Activated CD8-positive, alpha-beta memory T cell treated with anti-CD3 and anti-CD28 coated beads, Interleukin-2, amount 50 U/mL, for 24 hours (primary cell): ENCODE measurements around the gene FKTN.

Experiments
- DNase-seq: peaks from one replicate; pipeline ENCODE4 v3.0.0-alpha.2; 2020; ENCODE audit errors: extremely low read depth

FKTN gene

DNA sequence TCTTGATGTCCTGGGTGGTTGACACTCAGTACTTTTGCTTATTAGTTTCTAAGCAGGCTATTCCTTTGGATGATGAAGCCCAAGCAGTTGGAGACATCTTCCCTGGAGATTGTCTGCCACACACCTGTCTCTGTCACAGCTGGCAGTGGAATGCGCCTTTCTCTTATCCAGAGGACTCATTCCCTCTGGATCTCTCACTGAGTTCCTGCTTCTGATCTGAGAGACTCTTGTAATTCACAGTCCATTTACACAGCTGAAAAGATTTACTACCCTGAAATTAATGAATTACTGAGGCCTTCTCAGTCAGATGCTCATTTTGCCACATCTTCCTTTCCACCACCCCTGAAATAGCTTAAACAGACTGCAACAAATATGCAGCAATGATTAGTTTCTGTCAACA lies 120.2 kb downstream of the FKTN start:
- DNase-seq = no peak

DNA sequence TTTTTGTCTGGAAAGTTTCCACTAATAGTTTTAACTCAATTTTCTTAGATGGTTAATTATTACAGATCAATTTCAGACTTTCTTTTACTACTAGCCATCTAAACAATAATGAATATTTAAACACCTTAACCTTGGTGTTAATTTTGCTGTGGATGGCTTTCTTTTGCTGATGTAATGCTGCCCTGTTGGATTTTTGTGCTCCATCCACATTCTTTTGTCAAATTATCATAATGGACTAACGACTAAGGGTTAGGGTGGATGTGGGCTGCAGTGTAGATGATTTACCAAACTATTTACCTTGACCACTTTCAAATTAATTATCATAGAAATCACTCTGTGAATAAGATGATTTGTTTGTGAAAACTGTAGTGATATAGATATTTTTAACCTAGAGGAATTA lies 120.8 kb downstream of the FKTN start:
- no peak for DNase-seq

DNA sequence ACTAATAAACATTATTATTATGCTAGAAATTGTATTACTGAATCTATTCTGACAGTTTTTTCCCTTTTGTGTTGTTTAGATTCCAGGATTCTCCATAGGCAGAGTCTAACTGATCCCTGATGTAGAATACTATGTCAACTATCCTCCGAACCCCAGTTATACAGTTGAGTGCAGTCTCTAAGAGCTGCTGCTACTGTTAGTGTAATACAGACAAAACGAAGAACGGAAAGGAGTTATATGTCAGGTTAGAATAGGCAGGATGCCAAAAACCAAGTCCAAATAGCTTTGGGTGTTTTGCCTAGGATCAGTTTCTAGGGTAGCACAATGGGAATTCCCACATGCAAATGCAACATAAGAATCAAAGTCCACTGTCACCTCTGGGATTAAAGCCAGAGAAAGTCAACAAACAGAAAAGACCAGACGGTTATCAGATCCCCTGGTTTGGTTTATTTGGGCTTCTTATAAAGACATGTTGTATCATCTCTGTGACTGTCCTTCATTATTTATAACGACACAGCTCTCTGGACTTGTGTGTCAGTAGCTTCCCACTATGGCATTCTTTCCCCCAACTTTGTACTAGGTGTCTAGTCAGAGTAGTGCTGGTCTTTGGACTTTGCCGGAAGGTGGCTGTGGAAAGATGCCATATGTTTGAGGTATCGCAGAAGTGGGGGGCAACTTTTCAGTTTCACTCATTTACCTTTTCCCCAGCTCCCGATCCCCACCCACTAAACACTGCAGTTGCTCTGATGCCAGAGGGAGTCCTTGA lies 121.5 kb downstream of the FKTN start:
- DNase-seq = no peak

DNA sequence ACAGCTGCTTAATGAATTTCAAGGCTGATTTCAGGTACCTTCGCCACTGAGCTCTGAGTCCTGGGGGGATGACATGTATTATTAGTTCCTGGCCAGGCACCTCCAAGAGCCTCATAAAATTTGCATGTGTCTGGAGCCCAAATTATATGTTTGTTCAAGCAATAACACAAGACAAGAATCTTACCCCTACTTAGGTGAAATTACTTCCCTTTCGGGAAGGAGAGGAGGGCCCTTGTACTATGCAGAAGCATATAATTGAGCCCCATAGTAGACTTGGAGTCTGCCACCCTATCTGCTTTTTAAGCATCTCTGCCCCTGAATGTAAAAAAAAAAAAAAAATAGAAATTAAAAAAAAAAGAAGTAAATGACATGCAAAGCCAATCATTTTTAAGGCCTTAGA lies 123.4 kb downstream of the FKTN start:
- no peak for DNase-seq

DNA sequence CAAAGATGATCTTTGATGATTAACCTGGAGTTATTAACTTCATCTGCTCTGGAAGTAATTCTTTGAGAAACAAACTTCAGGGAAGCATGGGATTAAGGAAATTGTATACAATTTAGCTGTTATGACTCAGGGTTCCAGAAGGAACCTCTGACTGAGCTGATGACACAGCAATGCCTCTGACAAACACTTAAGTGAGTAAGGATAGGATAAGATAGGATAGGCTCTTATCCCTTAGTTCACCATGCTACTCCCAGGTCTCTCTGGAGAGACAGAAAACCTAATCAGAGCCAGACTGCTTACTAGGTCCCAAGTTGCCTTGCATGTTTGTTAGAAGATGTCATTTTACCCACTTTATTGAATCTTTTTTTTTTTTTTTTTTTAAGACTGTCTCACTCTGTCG lies 123.8 kb downstream of the FKTN start:
- DNase-seq = no peak

DNA sequence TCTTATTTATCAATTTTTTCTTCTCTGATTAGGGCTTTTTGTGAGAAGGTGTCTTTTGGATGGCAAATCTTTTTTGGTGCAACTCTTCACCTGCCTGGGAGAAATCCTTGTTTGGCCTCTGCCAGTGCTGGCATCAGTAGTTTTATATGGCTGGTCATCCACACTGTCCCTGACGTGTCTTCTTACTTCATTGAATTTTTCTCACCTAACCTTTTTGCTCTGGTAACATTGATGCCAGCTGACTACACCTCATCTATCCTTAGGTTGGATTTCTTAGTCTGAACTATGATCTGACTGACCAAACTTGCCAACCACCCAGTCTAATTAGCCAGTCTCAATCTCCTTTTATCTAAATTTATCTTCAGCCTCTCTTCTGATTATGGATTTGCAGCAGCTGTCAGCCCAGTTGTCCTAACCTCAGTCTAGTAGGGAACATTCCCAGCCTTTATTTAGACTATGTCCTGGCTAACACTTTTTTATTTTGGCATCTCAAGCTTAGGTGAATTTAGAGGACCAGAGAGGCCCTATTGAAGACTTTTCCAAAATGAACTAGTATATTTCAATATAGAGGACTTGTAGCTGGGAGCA lies 125.9 kb downstream of the FKTN start:
- no peak for DNase-seq

DNA sequence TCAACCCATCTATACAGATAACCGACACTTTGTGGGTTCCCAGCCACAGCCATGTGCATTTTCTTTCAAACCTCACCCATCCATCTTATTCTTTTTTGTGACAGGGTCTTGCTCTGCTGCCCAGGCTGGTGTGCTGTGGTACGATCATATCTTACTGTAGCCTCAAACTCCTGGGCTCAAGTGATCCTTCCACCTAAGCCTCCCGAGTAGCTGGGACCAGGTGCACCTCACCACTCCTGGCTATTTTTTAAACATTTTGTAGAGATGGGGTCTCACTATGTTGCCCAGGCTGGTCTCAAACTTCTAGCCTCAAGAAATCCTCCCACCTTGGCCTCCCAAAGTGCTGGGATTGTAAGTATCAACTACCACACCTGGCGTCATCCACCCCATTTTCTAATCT lies 129.0 kb downstream of the FKTN start:
- DNase-seq = no peak
